LNCaP clone FGC (cell line): ENCODE results near the gene TCAP.

Experiments
- DNase-seq: peaks from one replicate; pipeline ENCODE4 v3.0.0-alpha.2; 2011; ENCODE audit warnings: low read depth
- H3K4me3 ChIP-seq: 2 replicates; pipeline ENCODE4 v1.5.1; 2011; ENCODE audit warnings: mild to moderate bottlenecking, low read depth, low read length, control low read depth
- CTCF ChIP-seq: IDR thresholded peaks from 2 replicates; pipeline ENCODE4 v1.5.1; 2012; ENCODE audit warnings: mild to moderate bottlenecking; ENCODE audit not compliant: control insufficient read depth, insufficient read depth; ENCODE audit errors: extremely low read depth

TCAP gene

DNA sequence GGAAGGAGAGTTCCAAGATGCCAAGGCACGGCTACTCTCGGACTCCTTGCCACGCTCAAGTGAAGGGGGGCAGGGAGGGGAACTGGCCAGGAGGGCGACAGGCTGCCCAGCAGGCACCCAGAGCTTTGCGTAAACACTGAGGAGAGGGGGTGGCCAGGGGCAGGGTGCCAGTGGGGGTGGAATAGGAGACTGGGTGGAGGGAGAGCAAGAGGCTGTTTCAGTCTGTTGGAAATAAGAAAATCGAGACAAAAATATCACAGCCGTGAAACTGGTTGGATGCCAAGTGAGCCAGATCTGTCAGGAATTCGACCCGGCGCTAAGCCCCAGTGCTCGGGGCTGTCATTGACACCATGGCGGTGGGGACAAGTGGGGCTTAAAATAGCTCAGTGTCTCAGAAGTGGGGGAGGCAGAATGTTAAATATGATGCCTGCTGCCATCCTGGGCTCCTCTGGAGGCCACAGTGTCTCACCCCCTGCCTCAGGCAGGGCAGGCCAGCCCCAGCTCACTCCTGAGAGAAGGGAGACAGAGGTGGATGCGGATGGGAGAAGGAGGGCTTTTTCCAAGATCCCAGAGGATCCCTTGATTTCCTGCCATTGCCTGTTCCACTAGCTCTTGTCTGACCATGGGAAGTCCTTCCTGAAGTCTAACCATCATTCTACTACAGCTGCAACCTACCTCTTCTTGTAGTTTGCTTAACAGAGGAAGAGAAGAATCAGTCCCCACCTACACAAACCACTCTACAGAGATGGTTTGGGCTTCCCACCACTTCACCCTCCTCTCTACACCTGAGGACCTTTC, 12.6 kb downstream of the TCAP start:
- no peak for DNase-seq
- H3K4me3 ChIP-seq: no peak overlapping the region
- no peak for TF ChIP-seq CTCF

- no peak for DNase-seq
- no peak overlapping the region for H3K4me3 ChIP-seq
- TF ChIP-seq CTCF: no peak
These were observed 13.4 kb downstream of the TCAP start for GRCh38 chr17:39678340-39679116.

DNA sequence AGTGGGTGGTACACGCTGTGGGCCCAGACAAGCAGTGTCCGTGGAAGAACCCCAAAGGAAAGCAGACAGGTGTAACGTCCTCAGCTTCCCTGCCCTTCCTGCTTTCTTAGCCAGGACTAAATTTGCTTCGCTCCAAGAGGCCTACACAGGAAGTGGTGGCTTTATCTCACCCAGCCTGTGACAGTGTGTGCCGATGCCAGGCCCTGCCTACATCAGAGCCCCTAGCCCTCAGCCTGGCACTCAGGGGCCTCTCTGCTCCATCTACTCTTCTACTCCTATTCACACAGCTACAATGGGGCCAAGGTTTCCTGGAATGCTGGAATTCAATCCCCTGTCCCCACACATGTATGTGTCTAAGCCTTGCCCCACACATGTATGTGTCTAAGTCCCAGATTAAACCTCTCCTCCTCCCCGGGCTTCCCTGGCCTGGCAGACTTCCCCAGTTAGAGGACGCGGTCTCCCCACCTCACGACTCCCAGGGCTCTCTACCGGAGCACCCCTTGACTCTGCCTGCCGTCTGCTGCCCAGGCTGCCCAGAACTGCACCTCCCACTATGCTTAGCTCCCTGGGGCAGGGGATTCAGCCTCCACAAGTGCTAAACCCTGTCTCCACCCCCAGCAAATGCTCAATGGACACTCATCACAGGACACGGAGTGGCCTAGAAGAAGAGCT, 14.5 kb downstream of the TCAP start:
- TF ChIP-seq CTCF: no peak
- H3K4me3 ChIP-seq: no peak overlapping the region
- no peak for DNase-seq

GRCh38 chr17:39683295-39683939, 18.3 kb downstream of the TCAP start:
- DNase-seq: no peak
- no peak for TF ChIP-seq CTCF
- no peak overlapping the region for H3K4me3 ChIP-seq

- no peak overlapping the region for H3K4me3 ChIP-seq
- no peak for DNase-seq
- TF ChIP-seq CTCF: no peak
These were observed 19.4 kb downstream of the TCAP start for GRCh38 chr17:39684369-39685192.

- TF ChIP-seq CTCF: no peak
- peak overlapping the region; percentile 81 for H3K4me3 ChIP-seq
- no peak for DNase-seq
These were observed 22.0 kb downstream of the TCAP start for GRCh38 chr17:39687101-39687545.
